ENCODE measurements around the gene ARHGAP5. TPM values are rescaled to one million over a fixed set of nuclear protein-coding genes. Genes with fewer than 3 reads are reported as not detected.

ARHGAP5 gene
- total and polyA plus RNA-seq, 2 experiments from 2014 or later: 22.1 to 72.6 TPM

- Histone ChIP-seq H4K20me1 (replicated peaks; ENCODE audit: insufficient read depth) (no peaks in the 10 kb centered on the region), H3K79me2 (replicated peaks; ENCODE audit: insufficient read depth) (no peaks in the 10 kb centered on the region), H3K36me3 (ENCODE audit: insufficient read depth) (no peaks in the 10 kb centered on the region), H3K27ac (ENCODE audit: low read depth) (no peak overlapping the region), H3K27me3 (ENCODE audit: insufficient read depth) (no peaks in the 10 kb centered on the region), H2AFZ (no peak overlapping the region), H3F3A (replicated peaks; ENCODE audit: low read depth) (no peaks in the 10 kb centered on the region), H3K4me3 (no peak overlapping the region), H3K9me2 (ENCODE audit: insufficient read depth) (no peaks in the 10 kb centered on the region), H3K4me1 (ENCODE audit: insufficient read depth) (no peaks in the 10 kb centered on the region), H3K4me2 (no peak overlapping the region)
- no peak overlapping the region for H3K27ac Mint-ChIP-seq
- ATAC-seq: peak; percentile 46; the same call in 2 of the 3 replicates
- no peak for TF ChIP-seq ZNF331 (CRISPR knock-in tag; IDR thresholded peaks at IDR 0.05; ENCODE audit: low read depth)
- no peak for TF ChIP-seq EZH2 (IDR thresholded peaks at IDR 0.05; ENCODE audit: low read depth, unreplicated experiment)
- no peak for TF ChIP-seq ZNF462 (CRISPR knock-in tag; IDR thresholded peaks at IDR 0.05)
- no peak for TF ChIP-seq NANOG (IDR thresholded peaks at IDR 0.05; ENCODE audit: borderline replicate concordance)
- no peak for TF ChIP-seq CREB1 (CRISPR knock-in tag; IDR thresholded peaks at IDR 0.05; ENCODE audit: low read depth)
- no peak for TF ChIP-seq REST (IDR thresholded peaks at IDR 0.05; ENCODE audit: unreplicated experiment)
- TF ChIP-seq ZNF114 (CRISPR knock-in tag; IDR thresholded peaks at IDR 0.05): no peak
- H3K9me3 Mint-ChIP-seq: no peaks in the 10 kb centered on the region; the same call in 2 of the 3 replicates
- DNase-seq (ENCODE audit: low spot score): peak; percentile 18
- H3K4me1 Mint-ChIP-seq: no peaks in the 10 kb centered on the region
- no peaks in the 10 kb centered on the region for H3K27me3 Mint-ChIP-seq (ENCODE audit: insufficient read depth, low read depth, poor library complexity)
- H3K4me3 Mint-ChIP-seq: no peak overlapping the region
- no peaks in the 10 kb centered on the region for H3K36me3 Mint-ChIP-seq (ENCODE audit: low read depth)
Observed at GRCh38 chr14:32192712-32193373, 115.7 kb downstream of the ARHGAP5 start.
